ENCODE results near the gene RASGRF2. TPM values are rescaled to one million over a fixed set of nuclear protein-coding genes. Genes with fewer than 3 reads are reported as not detected.
"Not testable (repeated sequence)": the region's sequence is repeated elsewhere in the genome, so short reads cannot be mapped to it uniquely, and the experiment has no call there.

Gene RASGRF2
- polyA plus RNA-seq, 1 donor from 2014 or later: 0.42 TPM

DNA sequence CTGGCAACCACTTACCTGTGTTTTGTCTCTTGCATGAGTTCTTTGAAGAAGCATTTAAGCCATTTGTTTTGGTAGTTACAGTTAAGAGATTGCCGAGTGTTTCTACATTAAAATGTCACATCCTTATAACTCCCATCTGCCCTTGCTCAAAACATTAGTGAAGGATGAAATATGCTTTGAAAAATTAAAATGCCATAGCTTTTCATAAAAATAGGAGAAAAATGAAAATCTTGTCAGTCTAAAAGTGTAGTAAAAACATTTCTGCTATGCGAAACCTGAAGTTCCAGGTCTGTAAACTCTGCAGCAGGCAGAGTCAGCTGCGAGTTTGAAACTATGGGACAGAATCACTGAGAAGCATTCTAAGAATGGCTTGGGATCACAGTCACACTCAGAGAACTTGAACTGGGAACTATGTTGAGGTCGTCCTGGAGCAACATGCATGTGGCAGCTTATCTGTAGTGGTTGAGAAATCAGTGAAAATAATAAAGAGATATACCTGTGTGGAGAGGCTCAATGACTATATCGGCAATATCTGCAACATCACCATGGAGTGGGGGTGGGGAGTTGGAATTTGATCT is 67.4 kb downstream of the RASGRF2 start:
- Histone ChIP-seq H3K27ac (ENCODE audit: low read length) (no peak overlapping the region), H3K4me2 (ENCODE audit: low read length) (no peak overlapping the region), H3K9ac (ENCODE audit: low read length) (no peak overlapping the region), H3K4me3 (ENCODE audit: low read length) (no peak overlapping the region), H3K36me3 (ENCODE audit: insufficient read depth, low read length) (no peaks in the 10 kb centered on the region), H2AFZ (ENCODE audit: low read depth, low read length) (no peak overlapping the region), H3K27me3 (ENCODE audit: insufficient read depth, low read depth, low read length) (no peaks in the 10 kb centered on the region), H3K79me2 (replicated peaks; ENCODE audit: insufficient read depth, low read length) (no peaks in the 10 kb centered on the region), H3K9me3 (ENCODE audit: low read length) (no peaks in the 10 kb centered on the region), H4K20me1 (ENCODE audit: insufficient read depth) (no peaks in the 10 kb centered on the region), H3F3A (ENCODE audit: insufficient read depth, low read length, poor library complexity, severe bottlenecking) (no peaks in the 10 kb centered on the region), H3K9me2 (ENCODE audit: insufficient read depth, low read length) (no peaks in the 10 kb centered on the region)
- TF ChIP-seq TAF1 (IDR thresholded peaks at IDR 0.05; ENCODE audit: low read depth): no peak
- TF ChIP-seq, protein P1, sequence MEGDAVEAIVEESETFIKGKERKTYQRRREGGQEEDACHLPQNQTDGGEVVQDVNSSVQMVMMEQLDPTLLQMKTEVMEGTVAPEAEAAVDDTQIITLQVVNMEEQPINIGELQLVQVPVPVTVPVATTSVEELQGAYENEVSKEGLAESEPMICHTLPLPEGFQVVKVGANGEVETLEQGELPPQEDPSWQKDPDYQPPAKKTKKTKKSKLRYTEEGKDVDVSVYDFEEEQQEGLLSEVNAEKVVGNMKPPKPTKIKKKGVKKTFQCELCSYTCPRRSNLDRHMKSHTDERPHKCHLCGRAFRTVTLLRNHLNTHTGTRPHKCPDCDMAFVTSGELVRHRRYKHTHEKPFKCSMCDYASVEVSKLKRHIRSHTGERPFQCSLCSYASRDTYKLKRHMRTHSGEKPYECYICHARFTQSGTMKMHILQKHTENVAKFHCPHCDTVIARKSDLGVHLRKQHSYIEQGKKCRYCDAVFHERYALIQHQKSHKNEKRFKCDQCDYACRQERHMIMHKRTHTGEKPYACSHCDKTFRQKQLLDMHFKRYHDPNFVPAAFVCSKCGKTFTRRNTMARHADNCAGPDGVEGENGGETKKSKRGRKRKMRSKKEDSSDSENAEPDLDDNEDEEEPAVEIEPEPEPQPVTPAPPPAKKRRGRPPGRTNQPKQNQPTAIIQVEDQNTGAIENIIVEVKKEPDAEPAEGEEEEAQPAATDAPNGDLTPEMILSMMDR (IDR thresholded peaks at IDR 0.05; ENCODE audit: poor library complexity, severe bottlenecking): no peak
- TF ChIP-seq, protein P2, sequence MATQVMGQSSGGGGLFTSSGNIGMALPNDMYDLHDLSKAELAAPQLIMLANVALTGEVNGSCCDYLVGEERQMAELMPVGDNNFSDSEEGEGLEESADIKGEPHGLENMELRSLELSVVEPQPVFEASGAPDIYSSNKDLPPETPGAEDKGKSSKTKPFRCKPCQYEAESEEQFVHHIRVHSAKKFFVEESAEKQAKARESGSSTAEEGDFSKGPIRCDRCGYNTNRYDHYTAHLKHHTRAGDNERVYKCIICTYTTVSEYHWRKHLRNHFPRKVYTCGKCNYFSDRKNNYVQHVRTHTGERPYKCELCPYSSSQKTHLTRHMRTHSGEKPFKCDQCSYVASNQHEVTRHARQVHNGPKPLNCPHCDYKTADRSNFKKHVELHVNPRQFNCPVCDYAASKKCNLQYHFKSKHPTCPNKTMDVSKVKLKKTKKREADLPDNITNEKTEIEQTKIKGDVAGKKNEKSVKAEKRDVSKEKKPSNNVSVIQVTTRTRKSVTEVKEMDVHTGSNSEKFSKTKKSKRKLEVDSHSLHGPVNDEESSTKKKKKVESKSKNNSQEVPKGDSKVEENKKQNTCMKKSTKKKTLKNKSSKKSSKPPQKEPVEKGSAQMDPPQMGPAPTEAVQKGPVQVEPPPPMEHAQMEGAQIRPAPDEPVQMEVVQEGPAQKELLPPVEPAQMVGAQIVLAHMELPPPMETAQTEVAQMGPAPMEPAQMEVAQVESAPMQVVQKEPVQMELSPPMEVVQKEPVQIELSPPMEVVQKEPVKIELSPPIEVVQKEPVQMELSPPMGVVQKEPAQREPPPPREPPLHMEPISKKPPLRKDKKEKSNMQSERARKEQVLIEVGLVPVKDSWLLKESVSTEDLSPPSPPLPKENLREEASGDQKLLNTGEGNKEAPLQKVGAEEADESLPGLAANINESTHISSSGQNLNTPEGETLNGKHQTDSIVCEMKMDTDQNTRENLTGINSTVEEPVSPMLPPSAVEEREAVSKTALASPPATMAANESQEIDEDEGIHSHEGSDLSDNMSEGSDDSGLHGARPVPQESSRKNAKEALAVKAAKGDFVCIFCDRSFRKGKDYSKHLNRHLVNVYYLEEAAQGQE (IDR thresholded peaks at IDR 0.05; ENCODE audit: borderline replicate concordance): no peak
- no peak for TF ChIP-seq POLR2AphosphoS5 (IDR thresholded peaks at IDR 0.05)
- TF ChIP-seq EZH2 (IDR thresholded peaks at IDR 0.05; ENCODE audit: borderline replicate concordance, insufficient read depth, low read length, poor library complexity, severe bottlenecking): no peak
- no peak for TF ChIP-seq MXI1 (conservative IDR thresholded peaks at IDR 0.05; ENCODE audit: poor library complexity, severe bottlenecking)
- no peak for TF ChIP-seq SMC3 (conservative IDR thresholded peaks at IDR 0.05; ENCODE audit: poor library complexity)
- TF ChIP-seq RAD21 (conservative IDR thresholded peaks at IDR 0.05): no peak
- no peak for TF ChIP-seq EP300 (conservative IDR thresholded peaks at IDR 0.05; ENCODE audit: poor library complexity, severe bottlenecking)

GRCh38 chr5:81028888-81029287 is 68.7 kb downstream of the RASGRF2 start:
- H3K4me3 ChIP-seq (ENCODE audit: low read length); H3K27me3 ChIP-seq (ENCODE audit: insufficient read depth, low read depth, low read length); H3K9me2 ChIP-seq (ENCODE audit: insufficient read depth, low read length); H4K20me1 ChIP-seq (ENCODE audit: insufficient read depth); H2AFZ ChIP-seq (ENCODE audit: low read depth, low read length); H3F3A ChIP-seq (ENCODE audit: insufficient read depth, low read length, poor library complexity, severe bottlenecking); H3K27ac ChIP-seq (ENCODE audit: low read length); H3K9me3 ChIP-seq (ENCODE audit: low read length); H3K79me2 ChIP-seq (replicated peaks; ENCODE audit: insufficient read depth, low read length); H3K4me2 ChIP-seq (ENCODE audit: low read length); H3K36me3 ChIP-seq (ENCODE audit: insufficient read depth, low read length); H3K9ac ChIP-seq (ENCODE audit: low read length): not testable (repeated sequence)

GRCh38 chr5:81029736-81030135 is 69.6 kb downstream of the RASGRF2 start:
- not testable (repeated sequence) for H3K9ac ChIP-seq (ENCODE audit: low read length); H3K27ac ChIP-seq (ENCODE audit: low read length); H3K36me3 ChIP-seq (ENCODE audit: insufficient read depth, low read length); H3K4me2 ChIP-seq (ENCODE audit: low read length); H3K79me2 ChIP-seq (replicated peaks; ENCODE audit: insufficient read depth, low read length); H3K9me3 ChIP-seq (ENCODE audit: low read length); H3K4me3 ChIP-seq (ENCODE audit: low read length); H3K9me2 ChIP-seq (ENCODE audit: insufficient read depth, low read length); H3F3A ChIP-seq (ENCODE audit: insufficient read depth, low read length, poor library complexity, severe bottlenecking); H4K20me1 ChIP-seq (ENCODE audit: insufficient read depth); H2AFZ ChIP-seq (ENCODE audit: low read depth, low read length); H3K27me3 ChIP-seq (ENCODE audit: insufficient read depth, low read depth, low read length)

DNA sequence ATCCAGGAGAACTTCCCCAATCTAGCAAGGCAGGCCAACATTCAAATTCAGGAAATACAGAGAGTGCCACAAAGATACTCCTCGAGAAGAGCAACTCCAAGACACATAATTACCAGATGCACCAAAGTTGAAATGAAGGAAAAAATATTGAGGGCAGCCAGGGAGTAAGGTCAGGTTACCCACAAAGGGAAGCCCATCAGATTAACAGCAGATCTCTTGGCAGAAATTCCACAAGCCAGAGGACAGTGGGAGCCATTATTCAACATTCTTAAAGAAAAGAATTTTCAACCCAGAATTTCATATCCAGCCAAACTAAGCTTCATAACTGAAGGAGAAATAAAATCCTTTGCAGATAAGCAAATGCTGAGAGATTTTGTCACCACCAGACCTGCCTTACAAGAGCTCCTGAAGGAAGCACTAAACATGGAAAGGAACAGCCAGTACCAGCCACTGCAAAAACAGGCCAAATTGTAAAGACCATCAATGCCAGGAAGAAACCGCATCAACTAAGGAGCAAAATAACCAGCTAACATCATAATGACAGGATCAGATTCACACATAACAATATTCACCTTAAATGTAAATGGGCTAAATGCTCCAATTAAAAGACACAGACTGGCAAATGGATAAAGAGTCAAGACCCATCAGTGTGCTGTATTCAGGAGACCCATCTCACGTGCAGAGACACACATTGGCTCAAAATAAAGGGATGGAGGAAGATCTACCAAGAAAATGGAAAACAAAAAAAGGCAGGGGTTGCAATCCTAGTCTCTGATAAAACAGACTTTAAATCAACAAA is 70.3 kb downstream of the RASGRF2 start:
- H3K4me2 ChIP-seq (ENCODE audit: low read length); H4K20me1 ChIP-seq (ENCODE audit: insufficient read depth); H2AFZ ChIP-seq (ENCODE audit: low read depth, low read length); H3K36me3 ChIP-seq (ENCODE audit: insufficient read depth, low read length); H3F3A ChIP-seq (ENCODE audit: insufficient read depth, low read length, poor library complexity, severe bottlenecking); H3K27ac ChIP-seq (ENCODE audit: low read length); H3K4me3 ChIP-seq (ENCODE audit: low read length); H3K27me3 ChIP-seq (ENCODE audit: insufficient read depth, low read depth, low read length); H3K9me3 ChIP-seq (ENCODE audit: low read length); H3K79me2 ChIP-seq (replicated peaks; ENCODE audit: insufficient read depth, low read length); H3K9me2 ChIP-seq (ENCODE audit: insufficient read depth, low read length); H3K9ac ChIP-seq (ENCODE audit: low read length): not testable (repeated sequence)
